ENCODE results near the gene CBX7. TPM values are rescaled to one million over a fixed set of nuclear protein-coding genes. Genes with fewer than 3 reads are reported as not detected.

CBX7 gene
- total RNA-seq, result 10 to 100 TPM; 41.2 to 58.6 (median 53.2) TPM

DNA sequence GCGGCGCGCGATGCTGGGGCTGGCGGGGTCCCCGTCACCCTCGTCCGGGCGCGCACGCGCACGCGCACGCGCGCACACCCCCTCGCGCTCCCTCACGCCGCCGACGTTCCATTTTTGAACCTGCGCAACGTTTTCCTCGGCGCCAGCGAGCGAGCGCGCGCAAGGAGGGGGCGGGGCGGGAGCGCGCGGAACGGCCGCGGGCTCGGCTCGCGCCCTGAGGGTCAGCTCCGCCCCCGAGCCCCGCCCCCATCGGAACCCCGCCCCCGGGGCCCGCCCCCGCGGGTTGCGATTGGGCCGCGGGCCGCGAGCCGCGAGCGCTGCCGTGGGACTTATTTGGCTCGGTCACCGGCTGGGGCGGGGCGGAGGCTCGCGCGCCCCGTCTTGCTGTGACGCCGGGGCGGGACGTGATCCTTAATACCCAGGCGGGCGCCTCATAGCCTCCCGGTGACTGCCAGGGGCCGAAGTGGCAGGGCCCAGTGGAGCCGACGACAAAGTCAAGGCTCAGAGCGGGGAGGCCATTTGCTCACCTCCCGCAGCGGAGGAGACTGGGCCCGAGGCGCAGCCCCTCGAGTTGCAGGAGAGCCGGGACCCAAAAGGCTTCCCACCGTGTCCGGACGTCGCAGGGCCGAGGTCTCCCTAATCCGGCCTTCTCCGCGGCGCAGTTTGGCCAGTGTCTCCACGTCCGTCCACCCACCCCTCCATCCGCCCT, at the start of gene CBX7:
Gene CBX7 (minus strand): TSS at position 170 of the 709 bp plus-strand sequence. CDS start 236 bp downstream, outside the sequence.
- DNase-seq, result peak; percentile 95 to 98 (median 98)
- TF ChIP-seq POLR2A (IDR thresholded peaks at IDR 0.05), result peak; percentile 26 to 63
- TF ChIP-seq, protein P1, sequence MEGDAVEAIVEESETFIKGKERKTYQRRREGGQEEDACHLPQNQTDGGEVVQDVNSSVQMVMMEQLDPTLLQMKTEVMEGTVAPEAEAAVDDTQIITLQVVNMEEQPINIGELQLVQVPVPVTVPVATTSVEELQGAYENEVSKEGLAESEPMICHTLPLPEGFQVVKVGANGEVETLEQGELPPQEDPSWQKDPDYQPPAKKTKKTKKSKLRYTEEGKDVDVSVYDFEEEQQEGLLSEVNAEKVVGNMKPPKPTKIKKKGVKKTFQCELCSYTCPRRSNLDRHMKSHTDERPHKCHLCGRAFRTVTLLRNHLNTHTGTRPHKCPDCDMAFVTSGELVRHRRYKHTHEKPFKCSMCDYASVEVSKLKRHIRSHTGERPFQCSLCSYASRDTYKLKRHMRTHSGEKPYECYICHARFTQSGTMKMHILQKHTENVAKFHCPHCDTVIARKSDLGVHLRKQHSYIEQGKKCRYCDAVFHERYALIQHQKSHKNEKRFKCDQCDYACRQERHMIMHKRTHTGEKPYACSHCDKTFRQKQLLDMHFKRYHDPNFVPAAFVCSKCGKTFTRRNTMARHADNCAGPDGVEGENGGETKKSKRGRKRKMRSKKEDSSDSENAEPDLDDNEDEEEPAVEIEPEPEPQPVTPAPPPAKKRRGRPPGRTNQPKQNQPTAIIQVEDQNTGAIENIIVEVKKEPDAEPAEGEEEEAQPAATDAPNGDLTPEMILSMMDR (IDR thresholded peaks at IDR 0.05), result no peak
- Histone ChIP-seq H3K36me3 (peaks cover 0 to 5% (median 0%) of the 10 kb centered on the region in 3 donors), H3K27me3 (no peaks in the 10 kb centered on the region), H3K4me1 (peaks cover 3 to 37% (median 13%) of the 10 kb centered on the region in 4 donors), H3K9me3 (no peaks in the 10 kb centered on the region), H3K4me3 (peak within 1 kb of the TSS; percentile 69 to 94 (median 82)), H3K27ac (peak within 1 kb of the TSS; percentile 88 to 96 (median 92))

DNA sequence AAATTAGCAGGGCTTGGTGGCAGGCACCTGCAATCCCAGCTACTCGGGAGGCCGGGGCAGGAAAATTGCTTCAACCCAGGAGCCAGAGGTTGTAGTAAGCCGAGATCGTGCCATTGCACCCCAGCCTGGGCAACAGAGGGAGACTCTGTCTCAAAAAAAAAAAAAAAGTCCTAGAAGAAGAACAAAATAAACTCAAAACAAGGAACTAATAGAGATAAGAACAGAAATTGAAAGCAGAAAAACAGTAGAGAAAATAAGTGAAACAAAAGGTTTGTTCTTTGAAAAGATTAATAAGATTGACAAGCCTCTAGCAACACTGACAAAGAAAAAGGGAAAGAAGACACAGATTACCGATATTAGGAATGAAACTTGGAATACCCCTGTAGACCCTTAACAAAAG, 45.1 kb upstream of the CBX7 start:
- Histone ChIP-seq H3K36me3 (no peaks in the 10 kb centered on the region), H3K4me3 (no peak overlapping the region), H3K9me3 (no peaks in the 10 kb centered on the region), H3K27ac (no peak overlapping the region), H3K4me1 (no peaks in the 10 kb centered on the region), H3K27me3 (no peaks in the 10 kb centered on the region)
- TF ChIP-seq, protein P1 (IDR thresholded peaks at IDR 0.05), result no peak
- no peak for TF ChIP-seq POLR2A (IDR thresholded peaks at IDR 0.05)
- DNase-seq, result peak in 2 of 3 donors; percentile 5 to 16

DNA sequence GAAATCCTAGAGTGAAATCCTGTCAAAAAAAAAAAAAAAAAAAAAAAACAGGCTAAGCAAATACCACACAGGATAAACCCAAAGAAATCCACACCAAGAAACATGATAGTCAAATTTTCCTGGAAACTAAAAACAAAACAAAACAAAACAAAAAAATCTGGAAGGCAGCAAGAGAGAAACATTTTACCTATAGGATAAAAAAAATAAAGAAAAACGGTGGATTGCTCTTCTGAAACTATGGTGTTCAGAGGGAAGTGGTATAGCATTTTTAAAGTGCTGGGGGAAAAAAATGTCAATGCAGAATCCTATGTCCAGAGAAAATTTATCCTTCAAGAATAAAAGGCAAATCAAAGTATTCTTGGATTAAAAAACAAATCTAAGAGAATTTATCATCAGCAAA, 41.6 kb upstream of the CBX7 start:
- TF ChIP-seq POLR2A (IDR thresholded peaks at IDR 0.05), result no peak
- TF ChIP-seq, protein P1 (IDR thresholded peaks at IDR 0.05), result no peak
- DNase-seq, result no peak
- no peaks in the 10 kb centered on the region for H3K36me3 ChIP-seq

DNA sequence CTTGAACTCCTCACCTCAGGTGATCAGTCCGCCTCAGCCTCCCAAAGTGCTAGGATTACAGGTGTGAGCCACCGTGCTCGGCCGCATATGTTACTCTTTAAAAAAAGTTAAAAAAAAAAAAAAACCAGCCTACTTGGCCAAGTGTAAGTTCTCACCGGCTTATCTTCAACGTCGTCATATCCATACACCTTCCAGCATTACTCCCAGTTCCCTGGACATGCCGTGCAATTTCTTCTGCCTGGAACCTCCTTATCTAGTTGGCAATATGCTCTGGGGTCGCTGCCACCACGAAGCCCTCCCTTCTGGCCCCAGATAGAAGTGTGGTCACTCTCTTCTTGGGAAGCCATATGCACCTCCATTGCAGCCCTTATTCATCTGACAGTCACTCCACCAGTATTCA, 36.3 kb upstream of the CBX7 start:
- DNase-seq, result peak in 1 of 3 donors; percentile 11
- Histone ChIP-seq H3K27me3 (no peaks in the 10 kb centered on the region), H3K4me1 (no peaks in the 10 kb centered on the region), H3K27ac (no peak overlapping the region), H3K9me3 (no peaks in the 10 kb centered on the region), H3K36me3 (no peaks in the 10 kb centered on the region), H3K4me3 (no peak overlapping the region)
- no peak for TF ChIP-seq POLR2A (IDR thresholded peaks at IDR 0.05)
- TF ChIP-seq, protein P1 (IDR thresholded peaks at IDR 0.05), result no peak

More for the DNA sequence above, 41.6 kb upstream of the CBX7 start:
- Histone ChIP-seq H3K4me1 (no peaks in the 10 kb centered on the region), H3K27ac (no peak overlapping the region), H3K27me3 (no peaks in the 10 kb centered on the region), H3K4me3 (no peak overlapping the region), H3K9me3 (no peaks in the 10 kb centered on the region)

DNA sequence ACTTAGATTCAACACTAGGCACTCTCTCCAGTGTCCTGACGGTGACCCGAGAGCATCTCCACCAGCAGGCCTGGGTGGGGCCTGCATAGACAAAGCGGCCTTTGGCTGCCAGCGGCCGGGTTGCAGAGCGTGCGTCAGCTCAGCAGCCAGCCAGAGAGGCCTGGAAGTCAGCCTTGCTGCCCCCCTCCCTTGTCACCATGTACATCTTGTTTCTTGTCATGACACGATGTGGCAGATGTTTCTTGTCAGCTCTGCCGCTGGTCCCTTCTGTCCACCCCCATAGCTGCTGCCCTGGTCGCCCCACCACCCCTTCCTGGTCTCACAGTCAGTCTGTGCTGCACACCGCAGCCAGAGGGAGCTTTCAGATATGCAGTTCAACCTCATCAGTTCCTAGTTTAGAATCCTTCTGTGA, 33.1 kb upstream of the CBX7 start:
- Histone ChIP-seq H3K4me3 (no peak overlapping the region), H3K36me3 (no peaks in the 10 kb centered on the region), H3K9me3 (no peaks in the 10 kb centered on the region), H3K27ac (peak overlapping the region in 3 of 4 donors; percentile 16 to 65 (median 63)), H3K4me1 (no peaks in the 10 kb centered on the region), H3K27me3 (no peaks in the 10 kb centered on the region)
- TF ChIP-seq POLR2A (IDR thresholded peaks at IDR 0.05), result no peak
- TF ChIP-seq, protein P1 (IDR thresholded peaks at IDR 0.05), result peak in 1 of 6 experiments; percentile 8
- peak in 1 of 3 donors; percentile 50 for DNase-seq

Measured in Peyer's patch (tissue), 4 donors.